OCI-LY1 (cell line): ENCODE measurements around the gene DUS2.

Source experiments
- H2AFZ ChIP-seq: fragments of 200-600 bp; sonication (generic), shearing (Covaris generic); 2 replicates; pipeline ENCODE4 v1.6.0; 2014; ENCODE audit warnings: antibody characterized with exemption, mild to moderate bottlenecking, low read length
- H3F3A ChIP-seq: fragments of 200-600 bp; sonication (generic), shearing (Covaris generic); 2 replicates; pipeline ENCODE4 v1.6.0; 2014; ENCODE audit warnings: mild to moderate bottlenecking, antibody characterized with exemption, low read length, moderate library complexity; ENCODE audit not compliant: insufficient read depth
- H3K27ac ChIP-seq: fragments of 200-600 bp; sonication (generic); 2 replicates; pipeline ENCODE4 v1.5.1; 2014; ENCODE audit warnings: low read length, mixed run types, mild to moderate bottlenecking, low read depth; ENCODE audit not compliant: poor library complexity, severe bottlenecking
- H3K27me3 ChIP-seq: fragments of 200-600 bp; sonication (generic); 2 replicates; pipeline ENCODE4 v1.6.0; 2014; ENCODE audit warnings: antibody characterized with exemption, mild to moderate bottlenecking, low read length, moderate library complexity; ENCODE audit not compliant: insufficient read depth
- H3K36me3 ChIP-seq: fragments of 200-600 bp; sonication (generic); 2 replicates; pipeline ENCODE4 v1.6.1; 2014; ENCODE audit warnings: mild to moderate bottlenecking, antibody characterized with exemption, low read length, moderate library complexity, mixed read lengths; ENCODE audit not compliant: insufficient read depth
- H3K4me1 ChIP-seq: fragments of 200-600 bp; sonication (generic); 2 replicates; pipeline ENCODE4 v1.5.1; 2014; ENCODE audit warnings: mild to moderate bottlenecking, low read length, moderate library complexity; ENCODE audit not compliant: insufficient read depth, severe bottlenecking
- H3K4me2 ChIP-seq: fragments of 200-600 bp; sonication (generic), shearing (Covaris generic); 2 replicates; pipeline ENCODE4 v1.6.1; 2014; ENCODE audit warnings: low read length
- H3K4me3 ChIP-seq: fragments of 200-600 bp; sonication (generic); 2 replicates; pipeline ENCODE4 v1.5.1; 2014; ENCODE audit warnings: low read length, low read depth, mild to moderate bottlenecking, mixed read lengths; ENCODE audit not compliant: poor library complexity, severe bottlenecking
- H3K79me2 ChIP-seq: fragments of 200-600 bp; shearing (Covaris generic); 2 replicates; pipeline ENCODE4 v1.6.1; 2016; ENCODE audit warnings: mixed run types, low read length, mixed read lengths; ENCODE audit not compliant: insufficient read depth
- H3K9ac ChIP-seq: fragments of 200-600 bp; sonication (generic), shearing (Covaris generic); 2 replicates; pipeline ENCODE4 v1.6.1; 2014; ENCODE audit warnings: mild to moderate bottlenecking, low read length, mixed read lengths
- H3K9me2 ChIP-seq: fragments of 200-600 bp; sonication (generic), shearing (Covaris generic); 2 replicates; pipeline ENCODE4 v1.6.1; 2014; ENCODE audit warnings: low read depth, mild to moderate bottlenecking, low read length, mixed read lengths
- H3K9me3 ChIP-seq: fragments of 200-600 bp; shearing (Covaris generic); 2 replicates; pipeline ENCODE4 v1.6.1; 2014; ENCODE audit warnings: low read length, mixed read lengths
- H4K20me1 ChIP-seq: fragments of 200-600 bp; sonication (generic), shearing (Covaris generic); 2 replicates; pipeline ENCODE4 v1.6.0; 2016; ENCODE audit warnings: mild to moderate bottlenecking, low read length; ENCODE audit not compliant: insufficient read depth
- CTCF ChIP-seq: fragments of 200-600 bp; sonication (generic), shearing (Covaris generic); IDR thresholded peaks from 2 replicates; pipeline ENCODE4 v1.5.1; 2017; ENCODE audit warnings: mild to moderate bottlenecking, antibody characterized with exemption, low read length, moderate library complexity, mixed read lengths
- EZH2 ChIP-seq: fragments of 200-600 bp; sonication (generic), shearing (Covaris generic); IDR thresholded peaks from 2 replicates; pipeline ENCODE4 v1.8.0; 2017; ENCODE audit warnings: borderline replicate concordance, mixed run types, mild to moderate bottlenecking, antibody characterized with exemption, low read length, moderate library complexity, mixed read lengths

Gene DUS2

DNA sequence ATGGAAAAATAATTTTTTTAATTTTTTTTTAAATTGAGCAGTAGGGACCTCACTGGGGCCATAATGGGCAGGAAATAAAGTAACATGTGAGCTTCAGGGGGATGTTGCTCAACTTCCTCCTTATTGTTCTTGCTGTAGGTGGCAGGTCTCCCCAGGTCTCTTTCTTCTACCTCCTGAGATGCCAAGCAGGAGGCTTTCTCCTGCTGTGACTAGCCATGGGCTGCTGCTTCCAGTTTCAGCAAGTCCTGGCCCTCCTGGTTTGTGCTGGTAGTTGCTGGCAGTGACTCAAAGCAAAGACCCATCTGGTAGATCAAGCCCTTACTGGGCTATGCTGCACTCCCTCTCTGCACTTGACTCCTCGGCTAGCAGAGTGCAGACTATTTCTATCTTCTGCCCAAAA lies 9.6 kb upstream of the DUS2 start:
- no peak overlapping the region for H3K4me3 ChIP-seq
- H3K9ac ChIP-seq: no peak overlapping the region
- peaks cover 6% of the 10 kb centered on the region for H3K4me1 ChIP-seq
- no peak overlapping the region for H2AFZ ChIP-seq
- TF ChIP-seq EZH2 (no peak), CTCF (no peak)
- H3K4me2 ChIP-seq: no peak overlapping the region
- no peaks in the 10 kb centered on the region for H3K9me2 ChIP-seq
- no peaks in the 10 kb centered on the region for H3K36me3 ChIP-seq
- no peaks in the 10 kb centered on the region for H3F3A ChIP-seq
- H3K79me2 ChIP-seq: no peaks in the 10 kb centered on the region
- H3K27ac ChIP-seq: no peak overlapping the region
- H3K27me3 ChIP-seq: no peaks in the 10 kb centered on the region
- no peaks in the 10 kb centered on the region for H4K20me1 ChIP-seq
- H3K9me3 ChIP-seq: no peaks in the 10 kb centered on the region

- H3K9ac ChIP-seq: no peak within 1 kb of the TSS
- TF ChIP-seq CTCF (no peak), EZH2 (no peak)
- H2AFZ ChIP-seq: no peak within 1 kb of the TSS
- H3F3A ChIP-seq: no peaks in the 10 kb centered on the region
- H3K27me3 ChIP-seq: no peaks in the 10 kb centered on the region
- H3K9me3 ChIP-seq: no peaks in the 10 kb centered on the region
- H3K27ac ChIP-seq: no peak within 1 kb of the TSS
- no peak within 1 kb of the TSS for H3K4me3 ChIP-seq
- H3K79me2 ChIP-seq: no peaks in the 10 kb centered on the region
- H3K4me2 ChIP-seq: no peak within 1 kb of the TSS
- H3K9me2 ChIP-seq: no peaks in the 10 kb centered on the region
- H3K36me3 ChIP-seq: no peaks in the 10 kb centered on the region; the same call in 1 of the 2 replicates
- H4K20me1 ChIP-seq: no peaks in the 10 kb centered on the region
- peaks cover 6% of the 10 kb centered on the region for H3K4me1 ChIP-seq
Observed at GRCh38 chr16:68015681-68016080, 7.4 kb upstream of the DUS2 start, which contains the start of gene DPEP2NB. Gene DPEP2NB (minus strand): TSS chr16:68015911. CDS start chr16:68015770, 141 bp downstream.

DNA sequence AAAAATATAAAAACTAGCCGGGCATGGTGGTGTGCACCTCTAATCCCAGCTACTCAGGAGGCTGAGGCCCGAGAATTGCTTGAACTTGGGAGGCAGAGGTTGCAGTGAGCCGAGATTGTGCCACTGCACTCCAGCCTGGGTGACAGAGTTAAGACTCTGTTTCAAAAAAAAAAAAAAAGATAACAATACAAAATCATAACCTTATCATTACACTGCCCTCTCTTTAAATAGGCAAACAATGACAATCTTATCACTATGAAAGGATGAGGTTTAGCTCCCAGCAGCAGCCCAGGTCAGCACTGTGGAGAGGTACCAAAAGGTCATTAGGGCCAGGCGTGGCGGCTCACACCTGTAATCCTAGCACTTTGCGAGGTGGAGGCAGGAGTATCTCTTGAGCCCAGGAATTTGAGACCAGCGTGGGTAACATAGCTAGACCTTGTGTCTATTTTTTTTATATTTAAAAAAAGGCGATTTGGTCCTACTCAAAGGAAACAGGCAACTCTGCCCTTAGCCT lies 3.9 kb upstream of the DUS2 start:
- Histone ChIP-seq H4K20me1 (no peaks in the 10 kb centered on the region), H3K9me3 (no peaks in the 10 kb centered on the region), H3K4me2 (no peak overlapping the region), H3K9ac (no peak overlapping the region), H2AFZ (no peak overlapping the region), H3K27ac (no peak overlapping the region), H3K79me2 (peaks cover 8% of the 10 kb centered on the region), H3K4me1 (peaks cover 18% of the 10 kb centered on the region), H3F3A (no peaks in the 10 kb centered on the region), H3K27me3 (no peaks in the 10 kb centered on the region), H3K36me3 (peaks cover 15% of the 10 kb centered on the region), H3K9me2 (no peaks in the 10 kb centered on the region), H3K4me3 (no peak overlapping the region)
- TF ChIP-seq EZH2: no peak
- no peak for TF ChIP-seq CTCF
